Measurements from ENCODE around the gene ULK2. TPM values are rescaled to one million over a fixed set of nuclear protein-coding genes. Genes with fewer than 3 reads are reported as not detected.

Gene ULK2
- total RNA-seq, 6 donors from 2014 or later: 16.2 to 43.0 (median 26.2) TPM

GRCh38 chr17:19800571-19800970 is 67.2 kb downstream of the ULK2 start:
- H3K27me3 ChIP-seq: no peaks in the 10 kb centered on the region
- ATAC-seq (ENCODE audit: low FRiP score in 2 of 2): no peak
- no peak for DNase-seq
- peaks cover 16 to 75% (median 35%) of the 10 kb centered on the region in 4 donors for H3K36me3 ChIP-seq
- no peak overlapping the region for H3K27ac ChIP-seq
- H3K4me3 ChIP-seq: no peak overlapping the region
- H3K9me3 ChIP-seq: peaks cover 0 to 16% (median 4%) of the 10 kb centered on the region in 4 donors
- TF ChIP-seq POLR2AphosphoS5 (IDR thresholded peaks at IDR 0.05): no peak
- TF ChIP-seq CTCF (IDR thresholded peaks at IDR 0.05): no peak
- TF ChIP-seq EP300 (IDR thresholded peaks at IDR 0.05): no peak
- TF ChIP-seq POLR2A (IDR thresholded peaks at IDR 0.05): no peak
- H3K4me1 ChIP-seq: peaks cover 0 to 2% (median 0%) of the 10 kb centered on the region in 4 donors
- WGBS, 2 donors: 93% methylated on average over 1 of the region's 1 CpG

GRCh38 chr17:19799796-19800195 is 67.9 kb downstream of the ULK2 start:
- H3K4me3 ChIP-seq: no peak overlapping the region
- peaks cover 19 to 83% (median 38%) of the 10 kb centered on the region in 4 donors for H3K36me3 ChIP-seq
- ATAC-seq (ENCODE audit: low FRiP score in 2 of 2) (peak in 1 of 2 donors; percentile 24), DNase-seq (no peak)
- H3K9me3 ChIP-seq: peaks cover 0 to 16% (median 4%) of the 10 kb centered on the region in 4 donors
- no peak overlapping the region for H3K27ac ChIP-seq
- H3K27me3 ChIP-seq: no peaks in the 10 kb centered on the region
- TF ChIP-seq EP300 (IDR thresholded peaks at IDR 0.05): no peak
- TF ChIP-seq CTCF (IDR thresholded peaks at IDR 0.05): no peak
- TF ChIP-seq POLR2AphosphoS5 (IDR thresholded peaks at IDR 0.05): no peak
- no peak for TF ChIP-seq POLR2A (IDR thresholded peaks at IDR 0.05)
- WGBS, 2 donors: 84 to 100% methylated on average over 2 of the region's 2 CpGs
- no peaks in the 10 kb centered on the region for H3K4me1 ChIP-seq

- no peaks in the 10 kb centered on the region for H3K4me1 ChIP-seq
- no peak overlapping the region for H3K27ac ChIP-seq
- WGBS, 2 donors: 97 to 99% methylated on average over 4 of the region's 4 CpGs
- TF ChIP-seq POLR2AphosphoS5 (IDR thresholded peaks at IDR 0.05): no peak
- TF ChIP-seq CTCF (IDR thresholded peaks at IDR 0.05): no peak
- TF ChIP-seq EP300 (IDR thresholded peaks at IDR 0.05): no peak
- TF ChIP-seq POLR2A (IDR thresholded peaks at IDR 0.05): no peak
- no peak for DNase-seq
- peaks cover 24 to 86% (median 47%) of the 10 kb centered on the region in 4 donors for H3K36me3 ChIP-seq
- H3K9me3 ChIP-seq: peaks cover 0 to 16% (median 4%) of the 10 kb centered on the region in 4 donors
- no peak overlapping the region for H3K4me3 ChIP-seq
- H3K27me3 ChIP-seq: no peaks in the 10 kb centered on the region
- ATAC-seq (ENCODE audit: low FRiP score in 2 of 2): no peak
These were observed 71.3 kb downstream of the ULK2 start for GRCh38 chr17:19796457-19796856.

- DNase-seq: no peak
- H3K27ac ChIP-seq: no peak overlapping the region
- TF ChIP-seq CTCF (IDR thresholded peaks at IDR 0.05) (no peak), POLR2AphosphoS5 (IDR thresholded peaks at IDR 0.05) (no peak), EP300 (IDR thresholded peaks at IDR 0.05) (no peak), POLR2A (IDR thresholded peaks at IDR 0.05) (no peak)
- no peaks in the 10 kb centered on the region for H3K4me1 ChIP-seq
- peaks cover 21 to 88% (median 42%) of the 10 kb centered on the region in 4 donors for H3K36me3 ChIP-seq
- 91 to 92% methylated on average over 3 of the region's 3 CpGs for WGBS, 2 donors
- H3K4me3 ChIP-seq: no peak overlapping the region
- ATAC-seq (ENCODE audit: low FRiP score in 2 of 2): no peak
- no peaks in the 10 kb centered on the region for H3K27me3 ChIP-seq
- H3K9me3 ChIP-seq: peaks cover 0 to 13% (median 3%) of the 10 kb centered on the region in 4 donors
These were observed 75.7 kb downstream of the ULK2 start for GRCh38 chr17:19791918-19792550.
